ENCODE measurements around the gene RDH8. TPM values are rescaled to one million over a fixed set of nuclear protein-coding genes. Genes with fewer than 3 reads are reported as not detected.

RDH8 gene
- total and polyA plus RNA-seq, 2 donors (not counting 3 experiments of a cell fraction or from before 2014, with no cell fraction given), result not detected

DNA sequence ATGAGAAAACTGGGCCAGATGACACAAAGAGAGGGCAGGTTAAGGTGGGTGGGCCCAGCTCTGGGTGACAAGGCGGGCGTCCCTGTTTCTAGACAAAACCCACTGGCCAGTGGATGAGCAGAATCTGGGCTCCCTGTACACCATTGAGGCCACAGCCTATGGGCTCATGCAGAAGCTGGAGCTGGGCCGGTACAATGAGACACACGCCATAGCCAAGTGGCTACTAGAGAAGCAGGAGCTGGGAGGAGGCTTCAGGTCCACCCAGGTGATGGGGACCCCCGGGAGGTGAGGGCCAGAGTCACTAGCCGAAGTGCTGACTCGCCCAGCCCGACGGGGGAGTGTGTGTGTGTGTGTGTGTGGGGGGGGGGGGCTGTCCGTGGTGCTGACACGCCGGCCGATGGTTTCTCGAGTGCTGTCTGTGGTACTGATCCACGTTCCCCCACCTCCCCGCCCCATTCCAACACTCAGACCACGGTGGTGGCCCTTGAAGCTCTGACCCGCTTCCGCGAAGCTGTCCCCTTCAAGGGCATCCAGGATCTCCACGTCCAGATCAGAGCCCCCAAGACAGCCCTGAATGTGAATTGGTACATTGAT lies 48.5 kb downstream of the RDH8 start:
- ChIA-PET CTCF (interaction anchor here (0.6 kb wide), 1 partner anchor 30 kb away, joined by 3 read pairs; no protein-coding TSS in a partner anchor), POLR2A (no interaction called here)
- H2AFZ ChIP-seq (ENCODE audit: low read depth, low read length), result no peak overlapping the region
- no peak overlapping the region for H3K9ac ChIP-seq (replicated peaks; ENCODE audit: extremely low read depth, insufficient read depth, low read length)
- H3K4me1 ChIP-seq (ENCODE audit: control insufficient read depth, extremely low read depth, insufficient read depth, low read length), result no peaks in the 10 kb centered on the region
- TF ChIP-seq FOS (IDR thresholded peaks at IDR 0.05; ENCODE audit: borderline replicate concordance, insufficient read depth, low read length) (no peak), JUN (IDR thresholded peaks at IDR 0.05; ENCODE audit: borderline replicate concordance, insufficient read depth, insufficient read length, low read depth) (no peak), POLR2A (IDR thresholded peaks at IDR 0.05; ENCODE audit: low read depth, low read length) (no peak), MYC (IDR thresholded peaks at IDR 0.05; ENCODE audit: low read depth, low read length) (no peak), POLR2AphosphoS5 (IDR thresholded peaks at IDR 0.05; ENCODE audit: insufficient read depth, low read depth, low read length) (no peak), GATA2 (IDR thresholded peaks at IDR 0.05; ENCODE audit: insufficient read depth, insufficient read length, low read depth, low read length) (no peak), EZH2 (IDR thresholded peaks at IDR 0.05; ENCODE audit: borderline replicate concordance, low read depth, low read length, severe bottlenecking) (no peak)
- TF ChIP-seq, protein P1, sequence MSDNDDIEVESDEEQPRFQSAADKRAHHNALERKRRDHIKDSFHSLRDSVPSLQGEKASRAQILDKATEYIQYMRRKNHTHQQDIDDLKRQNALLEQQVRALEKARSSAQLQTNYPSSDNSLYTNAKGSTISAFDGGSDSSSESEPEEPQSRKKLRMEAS (IDR thresholded peaks at IDR 0.05; ENCODE audit: insufficient read depth, insufficient read length), result no peak
- TF ChIP-seq, protein P2, sequence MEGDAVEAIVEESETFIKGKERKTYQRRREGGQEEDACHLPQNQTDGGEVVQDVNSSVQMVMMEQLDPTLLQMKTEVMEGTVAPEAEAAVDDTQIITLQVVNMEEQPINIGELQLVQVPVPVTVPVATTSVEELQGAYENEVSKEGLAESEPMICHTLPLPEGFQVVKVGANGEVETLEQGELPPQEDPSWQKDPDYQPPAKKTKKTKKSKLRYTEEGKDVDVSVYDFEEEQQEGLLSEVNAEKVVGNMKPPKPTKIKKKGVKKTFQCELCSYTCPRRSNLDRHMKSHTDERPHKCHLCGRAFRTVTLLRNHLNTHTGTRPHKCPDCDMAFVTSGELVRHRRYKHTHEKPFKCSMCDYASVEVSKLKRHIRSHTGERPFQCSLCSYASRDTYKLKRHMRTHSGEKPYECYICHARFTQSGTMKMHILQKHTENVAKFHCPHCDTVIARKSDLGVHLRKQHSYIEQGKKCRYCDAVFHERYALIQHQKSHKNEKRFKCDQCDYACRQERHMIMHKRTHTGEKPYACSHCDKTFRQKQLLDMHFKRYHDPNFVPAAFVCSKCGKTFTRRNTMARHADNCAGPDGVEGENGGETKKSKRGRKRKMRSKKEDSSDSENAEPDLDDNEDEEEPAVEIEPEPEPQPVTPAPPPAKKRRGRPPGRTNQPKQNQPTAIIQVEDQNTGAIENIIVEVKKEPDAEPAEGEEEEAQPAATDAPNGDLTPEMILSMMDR (IDR thresholded peaks at IDR 0.05; ENCODE audit: extremely low read depth in 1 of 2, insufficient read depth in 1 of 2, low read depth in 1 of 2, low read length in 2 of 2), result no peak
- dilution Hi-C loops (cut with MboI; ENCODE audit: extremely low pct_ligation_motif_present, low sequenced_read_pairs) (no loop called here), intact Hi-C loops (cut with micrococcal nuclease) (no loop called here)
- H3K36me3 ChIP-seq (ENCODE audit: control insufficient read depth in 2 of 2, extremely low read depth in 1 of 2, insufficient read depth in 2 of 2, low read length in 2 of 2), result no peaks in the 10 kb centered on the region
- DNase-seq (ENCODE audit: low read depth, low spot score), result no peak
- H3K4me3 ChIP-seq (replicated peaks in 1 of 3; ENCODE audit: insufficient read depth in 1 of 3, low read depth in 1 of 3, low read length in 3 of 3), result no peak overlapping the region
- H4K20me1 ChIP-seq (replicated peaks; ENCODE audit: control insufficient read depth, extremely low read depth, insufficient read depth, low read length), result no peaks in the 10 kb centered on the region
- H3K27me3 ChIP-seq (ENCODE audit: control insufficient read depth in 2 of 2, insufficient read depth in 2 of 2, low read length in 2 of 2), result no peaks in the 10 kb centered on the region
- H3K27ac ChIP-seq (ENCODE audit: insufficient read depth, low read depth, low read length), result no peak overlapping the region
- BruUV-seq (replicated peaks), result no TSS peak
- H3K9me3 ChIP-seq (replicated peaks; ENCODE audit: control insufficient read depth, insufficient read depth, low read length), result no peaks in the 10 kb centered on the region
- H3K4me2 ChIP-seq (ENCODE audit: insufficient read depth, low read length), result no peak overlapping the region
- no peak for FAIRE-seq
- H3K9me1 ChIP-seq (replicated peaks; ENCODE audit: control insufficient read depth, extremely low read depth, insufficient read depth, low read length), result no peaks in the 10 kb centered on the region
- H3K79me2 ChIP-seq (ENCODE audit: control insufficient read depth, insufficient read depth, low read length), result no peaks in the 10 kb centered on the region

All from endothelial cell of umbilical vein (primary cell).